MM.1S (cell line): ENCODE results near the gene TYW1.
"Not testable (repeated sequence)": the region's sequence is repeated elsewhere in the genome, so short reads cannot be mapped to it uniquely, and the experiment has no call there.

Experiments used
- DNase-seq: peaks from one replicate; pipeline ENCODE4 v3.0.0-alpha.2; 2015
- H2AFZ ChIP-seq: fragments of 300-600 bp; sonication (generic); 2 replicates; pipeline ENCODE4 v1.6.0; 2016; ENCODE audit warnings: antibody characterized with exemption, low read length
- H3F3A ChIP-seq: fragments of 300-600 bp; sonication (generic); 2 replicates; pipeline ENCODE4 v1.6.1; 2016; ENCODE audit warnings: mild to moderate bottlenecking, antibody characterized with exemption, low read length, moderate library complexity, mixed read lengths; ENCODE audit not compliant: insufficient read depth
- H3K27ac ChIP-seq: fragments of 300-600 bp; sonication (generic); 2 replicates; pipeline ENCODE4 v1.5.1; 2016; ENCODE audit warnings: mild to moderate bottlenecking, low read length
- H3K27me3 ChIP-seq: fragments of 300-600 bp; sonication (generic); replicated peaks from 2 replicates; pipeline ENCODE4 v1.6.0; 2016; ENCODE audit warnings: low read length; ENCODE audit not compliant: insufficient read depth
- H3K36me3 ChIP-seq: fragments of 300-600 bp; sonication (generic); replicated peaks from 2 replicates; pipeline ENCODE4 v1.6.1; 2016; ENCODE audit warnings: mild to moderate bottlenecking, low read length, mixed read lengths; ENCODE audit not compliant: insufficient read depth
- H3K4me1 ChIP-seq: fragments of 300-600 bp; sonication (generic); 2 replicates; pipeline ENCODE4 v1.6.1; 2016; ENCODE audit warnings: low read length, mixed read lengths
- H3K4me2 ChIP-seq: fragments of 300-600 bp; sonication (generic); 2 replicates; pipeline ENCODE4 v1.6.0; 2016; ENCODE audit warnings: low read depth, low read length
- H3K4me3 ChIP-seq: fragments of 300-600 bp; sonication (generic); 2 replicates; pipeline ENCODE4 v1.5.1; 2016; ENCODE audit warnings: low read length, mixed read lengths
- H3K79me2 ChIP-seq: fragments of 300-600 bp; sonication (generic); 2 replicates; pipeline ENCODE4 v1.6.1; 2016; ENCODE audit warnings: mixed run types, low read length, mixed read lengths
- H3K9ac ChIP-seq: fragments of 300-600 bp; sonication (generic); 2 replicates; pipeline ENCODE4 v1.6.1; 2016; ENCODE audit warnings: low read length, mixed read lengths
- H3K9me2 ChIP-seq: fragments of 300-600 bp; sonication (generic); replicated peaks from 2 replicates; pipeline ENCODE4 v1.6.1; 2016; ENCODE audit warnings: mild to moderate bottlenecking, low read length, mixed read lengths; ENCODE audit not compliant: insufficient read depth
- H3K9me3 ChIP-seq: fragments of 300-600 bp; sonication (generic); replicated peaks from 2 replicates; pipeline ENCODE4 v1.6.1; 2016; ENCODE audit warnings: mild to moderate bottlenecking, low read length, mixed read lengths; ENCODE audit not compliant: insufficient read depth
- H4K20me1 ChIP-seq: fragments of 300-600 bp; sonication (generic); 2 replicates; pipeline ENCODE4 v1.6.1; 2016; ENCODE audit warnings: mild to moderate bottlenecking, low read length, moderate library complexity, mixed read lengths; ENCODE audit not compliant: insufficient read depth
- TF ChIP-seq, protein P1 (sequence below): fragments of 300-600 bp; sonication (generic); IDR thresholded peaks from 2 replicates; pipeline ENCODE4 v1.5.1; 2016; ENCODE audit warnings: antibody characterized with exemption, low read length, mixed read lengths

Gene TYW1

DNA sequence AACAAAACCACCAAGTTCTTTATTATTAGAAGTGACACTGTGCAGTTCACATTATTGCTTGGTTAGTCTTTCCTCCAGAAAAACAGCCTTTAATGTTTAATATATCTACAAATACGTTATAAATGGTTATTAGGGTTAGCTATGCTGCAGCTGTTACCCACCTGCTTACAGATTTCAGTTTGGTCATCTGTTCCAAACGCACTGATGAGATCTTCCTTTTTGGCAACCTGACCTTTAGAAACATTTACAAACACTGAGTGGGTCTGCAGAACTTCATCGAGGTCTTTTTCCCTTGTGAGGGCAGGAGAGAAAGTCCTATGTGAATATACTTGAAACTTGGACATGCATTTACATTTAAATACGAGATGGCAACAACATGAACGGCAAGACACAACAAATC is 2.6 kb upstream of the TYW1 start:
- Histone ChIP-seq H3K79me2 (peaks cover 41% of the 10 kb centered on the region), H3K4me3 (peak overlapping the region; percentile 83), H3K4me2 (peak overlapping the region; percentile 45; the same call in 1 of the 2 replicates), H3K9ac (peak overlapping the region; percentile 94; the same call in 1 of the 2 replicates)
- not testable (repeated sequence) for H3K27me3 ChIP-seq, H2AFZ ChIP-seq, H3F3A ChIP-seq, DNase-seq, H3K4me1 ChIP-seq, H3K9me3 ChIP-seq, H3K27ac ChIP-seq, H4K20me1 ChIP-seq, H3K36me3 ChIP-seq, H3K9me2 ChIP-seq

DNA sequence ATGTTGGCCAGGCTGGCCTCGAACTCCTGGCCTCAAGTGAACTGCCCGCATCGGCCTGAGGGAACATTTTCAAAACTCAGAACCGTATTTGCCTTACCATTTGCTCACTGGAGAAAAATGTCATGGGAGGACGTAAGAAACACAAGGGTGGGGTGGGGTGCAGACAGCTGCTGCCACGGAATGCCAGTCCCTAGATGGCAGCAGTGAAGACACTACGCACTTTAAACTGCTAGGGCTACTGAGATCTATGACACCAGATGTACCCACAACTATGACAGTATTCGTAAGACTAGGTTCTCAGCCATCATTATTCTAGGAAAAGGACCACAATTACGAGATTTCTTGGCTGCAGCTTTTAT is 2.0 kb upstream of the TYW1 start:
- not testable (repeated sequence) for H3K9me3 ChIP-seq, H4K20me1 ChIP-seq, H3K9me2 ChIP-seq, H3K27me3 ChIP-seq, H3K4me1 ChIP-seq, H3K36me3 ChIP-seq, H3F3A ChIP-seq
- Histone ChIP-seq H3K79me2 (peaks cover 41% of the 10 kb centered on the region), H3K27ac (peak overlapping the region; percentile 92; the same call in 1 of the 2 replicates), H2AFZ (peak overlapping the region; percentile 51; the same call in 1 of the 2 replicates), H3K9ac (peak overlapping the region; percentile 94), H3K4me2 (peak overlapping the region; percentile 45; the same call in 1 of the 2 replicates), H3K4me3 (peak overlapping the region; percentile 83)
- TF ChIP-seq, protein P1, sequence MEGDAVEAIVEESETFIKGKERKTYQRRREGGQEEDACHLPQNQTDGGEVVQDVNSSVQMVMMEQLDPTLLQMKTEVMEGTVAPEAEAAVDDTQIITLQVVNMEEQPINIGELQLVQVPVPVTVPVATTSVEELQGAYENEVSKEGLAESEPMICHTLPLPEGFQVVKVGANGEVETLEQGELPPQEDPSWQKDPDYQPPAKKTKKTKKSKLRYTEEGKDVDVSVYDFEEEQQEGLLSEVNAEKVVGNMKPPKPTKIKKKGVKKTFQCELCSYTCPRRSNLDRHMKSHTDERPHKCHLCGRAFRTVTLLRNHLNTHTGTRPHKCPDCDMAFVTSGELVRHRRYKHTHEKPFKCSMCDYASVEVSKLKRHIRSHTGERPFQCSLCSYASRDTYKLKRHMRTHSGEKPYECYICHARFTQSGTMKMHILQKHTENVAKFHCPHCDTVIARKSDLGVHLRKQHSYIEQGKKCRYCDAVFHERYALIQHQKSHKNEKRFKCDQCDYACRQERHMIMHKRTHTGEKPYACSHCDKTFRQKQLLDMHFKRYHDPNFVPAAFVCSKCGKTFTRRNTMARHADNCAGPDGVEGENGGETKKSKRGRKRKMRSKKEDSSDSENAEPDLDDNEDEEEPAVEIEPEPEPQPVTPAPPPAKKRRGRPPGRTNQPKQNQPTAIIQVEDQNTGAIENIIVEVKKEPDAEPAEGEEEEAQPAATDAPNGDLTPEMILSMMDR, result peak; percentile 47
- DNase-seq, result peak; percentile 63

DNA sequence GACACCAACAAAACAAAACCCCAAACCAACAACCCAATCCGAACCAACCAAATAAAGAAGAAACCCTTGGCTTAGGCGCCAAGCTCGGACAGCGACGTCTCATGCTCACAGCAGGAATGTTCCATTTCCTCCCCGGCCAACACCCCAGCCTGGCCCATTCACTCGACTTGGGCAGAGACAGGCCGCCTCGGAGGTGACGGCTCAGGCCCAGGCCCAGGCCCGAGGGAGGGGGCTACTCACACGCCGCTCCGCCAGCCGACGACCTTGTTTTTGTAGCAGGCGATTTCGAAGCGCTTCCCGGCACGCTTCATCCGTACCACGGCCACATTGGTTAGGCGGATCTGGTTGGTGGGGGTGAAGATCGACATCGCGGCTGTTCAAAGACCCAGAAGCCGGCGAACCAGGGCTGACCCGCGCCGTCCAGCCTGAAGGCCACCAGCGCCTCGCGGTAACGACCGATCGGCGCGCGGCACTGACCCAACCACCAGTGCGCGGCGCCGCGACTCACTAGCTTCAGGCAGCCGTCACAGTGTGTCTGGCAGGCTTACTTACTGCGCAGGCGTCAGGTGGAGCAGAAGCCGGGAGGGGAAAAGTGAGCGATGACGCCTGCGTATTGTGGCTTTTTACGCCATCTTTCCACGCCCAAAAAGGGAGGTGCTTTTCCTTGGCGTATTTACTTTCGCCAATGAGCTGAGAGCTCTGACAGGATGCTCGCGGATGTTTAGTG is 1.4 kb upstream of the TYW1 start, which contains the start of gene SBDS:
SBDS (minus strand) TSS at position 537 of the 727 bp plus-strand sequence; CDS start at position 368, 169 bp downstream.
- not testable (repeated sequence) for H3K9me2 ChIP-seq, H3K27me3 ChIP-seq, H3K9me3 ChIP-seq, H3K4me1 ChIP-seq, H3K36me3 ChIP-seq, H3F3A ChIP-seq, H4K20me1 ChIP-seq
- Histone ChIP-seq H3K27ac (peak within 1 kb of the TSS; percentile 92), H3K4me2 (peak within 1 kb of the TSS; percentile 45; the same call in 1 of the 2 replicates), H2AFZ (peak within 1 kb of the TSS; percentile 70), H3K4me3 (peak within 1 kb of the TSS; percentile 83), H3K9ac (peak within 1 kb of the TSS; percentile 94), H3K79me2 (peaks cover 41% of the 10 kb centered on the region)
- DNase-seq, result peak; percentile 99

DNA sequence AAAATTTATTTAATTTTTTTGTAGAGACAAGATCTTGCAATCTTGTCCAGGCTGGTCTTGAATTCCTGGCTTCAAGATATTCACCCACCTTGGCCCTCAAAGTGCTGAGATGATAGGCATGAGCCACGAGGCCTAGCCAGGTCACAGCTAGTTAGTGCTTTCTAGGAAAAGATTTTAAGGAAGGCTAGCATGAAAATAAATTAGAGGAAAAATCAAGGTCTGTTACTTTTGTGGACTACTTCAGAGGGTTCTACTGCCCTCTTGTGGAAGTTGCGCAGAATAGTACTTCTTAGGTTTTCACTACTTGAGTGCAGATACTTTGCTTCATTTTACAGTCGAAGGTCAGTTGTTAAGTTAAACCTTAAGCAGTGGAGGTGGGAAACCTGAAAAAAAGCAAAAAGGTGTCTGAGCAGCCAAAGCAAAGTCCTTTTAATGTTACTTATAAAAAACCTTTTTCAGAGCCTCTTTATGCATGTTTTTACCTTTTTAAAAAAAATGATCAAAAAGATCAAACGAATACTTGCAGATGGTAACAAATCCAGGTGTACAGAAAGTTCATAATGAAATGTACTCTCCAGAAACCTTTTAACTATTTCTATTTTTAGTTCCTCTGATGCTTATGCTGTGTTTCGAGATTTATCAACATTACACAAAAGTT is 4.1 kb downstream of the TYW1 start:
- not testable (repeated sequence) for H3K27ac ChIP-seq

DNA sequence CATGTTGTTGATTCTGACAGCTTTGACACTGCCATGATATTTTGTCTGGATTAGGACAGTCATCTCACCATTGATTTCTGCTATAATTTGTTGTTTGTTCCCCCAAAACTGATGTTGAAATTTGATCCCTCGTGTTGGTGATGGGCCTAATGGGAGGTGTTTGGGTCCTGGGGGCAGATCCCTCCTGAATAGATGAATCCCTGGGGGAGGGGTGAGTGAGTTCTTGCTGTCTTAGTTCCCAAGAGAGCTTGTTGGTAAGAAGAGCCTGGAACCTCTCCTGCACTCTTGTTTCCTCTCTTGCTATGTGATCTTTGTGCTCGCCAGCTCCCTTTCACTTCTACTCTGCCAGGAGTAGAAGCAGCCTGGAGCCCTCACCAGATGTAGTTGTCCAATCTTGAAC is 7.5 kb downstream of the TYW1 start:
- H2AFZ ChIP-seq, H3K36me3 ChIP-seq, H3F3A ChIP-seq, H3K79me2 ChIP-seq, H3K27ac ChIP-seq, H3K9me2 ChIP-seq, H3K9me3 ChIP-seq, H3K9ac ChIP-seq, H3K4me1 ChIP-seq, H4K20me1 ChIP-seq, H3K4me2 ChIP-seq, H3K4me3 ChIP-seq, H3K27me3 ChIP-seq, DNase-seq: not testable (repeated sequence)

More for the DNA sequence above, 4.1 kb downstream of the TYW1 start:
- H3K4me3 ChIP-seq, H3K27me3 ChIP-seq, H3K9ac ChIP-seq, H3K9me2 ChIP-seq, H3K4me2 ChIP-seq, H3K4me1 ChIP-seq, DNase-seq, H2AFZ ChIP-seq, H3K36me3 ChIP-seq, H4K20me1 ChIP-seq, H3F3A ChIP-seq, H3K9me3 ChIP-seq: not testable (repeated sequence)
- TF ChIP-seq, protein P1, result peak; percentile 20; the same call in 1 of the 2 replicates
- peaks cover 16% of the 10 kb centered on the region for H3K79me2 ChIP-seq
